GM23338 (cell line): ENCODE measurements around the gene HNF4A.

ENCODE experiments used
- CREB1 ChIP-seq: fragments of 250-450 bp; sonication (Bioruptor Pico); IDR thresholded peaks from 2 replicates; pipeline ENCODE4 v1.5.0; 2020; ENCODE audit warnings: low read depth, mild to moderate bottlenecking, moderate library complexity
- CTCF ChIP-seq, 2 experiments: fragments of 200-600 bp in 1 of 2; sonication (generic) in 1 of 2; conservative IDR thresholded peaks; 2 replicates each; pipeline versions ENCODE4 v1.5.1 to v1.6.1; 2016 to 2017; ENCODE audit warnings: antibody characterized with exemption in 2 of 2, low read depth in 2 of 2, mild to moderate bottlenecking in 2 of 2, moderate library complexity in 1 of 2
- ETS1 ChIP-seq: IDR thresholded peaks from 2 replicates; pipeline ENCODE4 v1.6.1; 2016; ENCODE audit warnings: antibody characterized with exemption
- EZH2 ChIP-seq: fragments of 200-600 bp; sonication (generic); IDR thresholded peaks from one replicate; pipeline ENCODE4 v1.8.0; 2017; ENCODE audit warnings: antibody characterized with exemption, mild to moderate bottlenecking, low read depth; ENCODE audit not compliant: unreplicated experiment
- EZH2phosphoT487 ChIP-seq: fragments of 200-600 bp; sonication (generic); IDR thresholded peaks from one replicate; pipeline ENCODE4 v1.8.1; 2018; ENCODE audit warnings: antibody characterized with exemption; ENCODE audit not compliant: unreplicated experiment
- POLR2AphosphoS5 ChIP-seq: IDR thresholded peaks from 2 replicates; pipeline ENCODE4 v1.6.1; 2016; ENCODE audit warnings: antibody characterized with exemption, low read depth
- REST ChIP-seq: IDR thresholded peaks from one replicate; pipeline ENCODE4 v1.6.1; 2018; ENCODE audit warnings: antibody characterized with exemption; ENCODE audit not compliant: unreplicated experiment
- ZNF114 ChIP-seq: fragments of 250-450 bp; sonication (Bioruptor Pico); IDR thresholded peaks from 2 replicates; pipeline ENCODE4 v1.5.0; 2020; ENCODE audit warnings: mild to moderate bottlenecking, moderate library complexity
- ZNF462 ChIP-seq: fragments of 250-450 bp; sonication (Bioruptor Pico); IDR thresholded peaks from 2 replicates; pipeline ENCODE4 v1.5.0; 2020; ENCODE audit warnings: mild to moderate bottlenecking, moderate library complexity

GRCh38 chr20:44389871-44390270 is 34.4 kb downstream of the HNF4A start:
- TF ChIP-seq REST (no peak), CTCF (conservative IDR thresholded peaks at IDR 0.05; ENCODE audit: low read depth in 2 of 2) (no peak), POLR2AphosphoS5 (no peak), EZH2phosphoT487 (no peak), CREB1 (CRISPR knock-in tag) (no peak), ZNF114 (CRISPR knock-in tag) (no peak), EZH2 (no peak), ZNF462 (CRISPR knock-in tag) (no peak), ETS1 (no peak)
